Kidney tubule cell (primary cell): ENCODE data around the gene RXFP1.
"Not testable (repeated sequence)": the region's sequence is repeated elsewhere in the genome, so short reads cannot be mapped to it uniquely, and the experiment has no call there.

Source experiments
- DNase-seq: peaks from one replicate; pipeline ENCODE4 v3.0.0-alpha.2; 2018; ENCODE audit warnings: low spot score

The RXFP1 gene

DNA sequence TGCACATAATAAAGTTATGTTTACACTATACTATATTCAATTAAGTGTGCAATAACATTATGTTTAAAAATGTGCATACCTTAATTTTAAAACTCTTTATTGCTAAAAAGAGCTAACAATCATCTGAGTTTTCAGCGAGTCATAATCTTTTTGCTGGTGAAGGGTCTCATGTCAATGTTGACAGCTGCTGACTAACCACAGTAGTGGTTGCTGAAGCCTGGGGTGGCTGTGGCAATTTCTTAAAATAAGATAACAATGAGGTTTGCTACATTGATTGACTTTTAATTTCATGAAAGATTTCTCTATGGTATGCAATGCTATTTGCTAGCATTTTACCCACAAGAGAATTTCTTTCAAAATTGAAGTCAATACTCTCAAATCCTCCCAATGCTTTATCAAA is 91.4 kb downstream of the RXFP1 start:
- DNase-seq = no peak

DNA sequence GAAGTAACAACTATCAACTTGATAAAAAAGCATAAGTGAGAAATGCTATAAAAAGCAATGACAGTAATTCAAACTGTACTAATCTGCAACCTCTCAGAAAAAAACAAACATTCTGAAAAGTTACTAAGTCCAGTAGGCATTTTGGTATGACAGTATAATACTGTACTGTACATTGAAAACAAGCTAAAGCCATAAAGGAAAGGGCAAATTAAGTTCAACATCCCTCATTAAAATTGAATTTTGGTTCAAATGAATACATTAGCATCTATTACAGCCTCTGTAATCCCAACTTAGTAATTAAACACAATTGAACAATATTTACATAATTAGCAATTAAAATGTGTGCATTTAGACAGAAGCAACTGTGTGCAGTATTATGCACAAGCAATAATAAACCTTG is 96.3 kb downstream of the RXFP1 start:
- DNase-seq = no peak

DNA sequence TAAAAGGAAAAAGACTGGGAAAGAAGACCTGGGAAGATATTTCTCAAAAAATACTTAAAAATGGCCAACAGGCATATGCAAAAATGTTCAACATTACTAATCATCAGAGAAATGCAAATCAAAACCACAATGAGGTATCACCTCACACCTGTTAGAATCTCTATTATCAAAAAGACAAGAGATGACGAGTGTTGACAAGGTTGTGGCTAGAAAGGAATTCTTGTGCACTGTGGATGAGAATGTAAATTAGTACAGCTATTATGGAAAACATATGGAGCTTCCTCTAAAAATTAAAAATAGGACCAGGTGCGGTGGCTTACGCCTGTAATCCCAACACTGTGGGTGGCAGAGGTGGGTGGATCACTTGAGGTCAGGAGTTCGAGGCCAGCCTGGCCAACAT is 100.0 kb downstream of the RXFP1 start:
- no peak for DNase-seq

DNA sequence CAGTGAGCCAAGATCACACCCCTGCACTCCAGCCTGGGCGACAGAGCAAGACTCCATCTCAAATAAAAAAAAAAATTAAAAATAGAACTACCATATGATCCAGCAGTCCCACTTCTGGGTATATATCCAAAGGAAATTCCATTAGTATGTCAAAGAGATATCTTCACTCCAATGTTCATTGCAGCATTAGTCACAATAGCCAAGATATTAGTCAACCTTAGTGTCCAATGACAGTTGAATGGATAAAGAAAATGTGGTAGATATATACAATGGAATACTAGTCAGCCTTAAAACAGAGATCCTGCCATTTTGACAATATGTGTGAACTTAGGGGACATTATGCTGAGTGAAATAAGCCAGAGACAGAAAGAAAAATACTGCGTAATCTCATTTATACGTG is 100.6 kb downstream of the RXFP1 start:
- peak; percentile 11 for DNase-seq

DNA sequence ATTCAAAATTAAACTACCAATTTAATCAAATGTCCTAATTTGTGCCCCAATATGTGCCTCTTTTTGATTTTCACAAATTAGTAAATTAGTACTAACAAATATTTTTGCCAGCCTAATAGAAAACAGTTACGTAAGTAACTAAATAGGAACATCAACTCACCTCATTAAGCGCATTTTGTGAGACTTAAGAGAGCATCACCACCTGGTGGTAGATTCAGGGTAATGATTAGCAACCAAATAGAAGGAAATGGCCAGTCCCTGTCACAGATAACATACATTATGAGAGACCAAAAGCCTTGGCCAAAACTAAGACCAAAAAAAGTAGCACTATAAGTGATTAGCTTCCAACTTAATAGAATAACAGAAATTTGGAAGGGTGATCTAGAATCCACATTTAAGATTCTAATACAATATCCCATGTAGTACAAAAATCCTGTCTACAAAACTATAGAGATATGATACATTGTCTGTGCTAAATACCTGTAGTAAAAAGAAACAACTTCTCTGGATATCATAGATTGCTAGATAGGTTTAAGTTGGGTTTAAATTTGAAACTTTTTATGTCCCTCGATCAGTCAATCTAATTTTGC is 103.3 kb downstream of the RXFP1 start:
- peak; percentile 53 for DNase-seq

DNA sequence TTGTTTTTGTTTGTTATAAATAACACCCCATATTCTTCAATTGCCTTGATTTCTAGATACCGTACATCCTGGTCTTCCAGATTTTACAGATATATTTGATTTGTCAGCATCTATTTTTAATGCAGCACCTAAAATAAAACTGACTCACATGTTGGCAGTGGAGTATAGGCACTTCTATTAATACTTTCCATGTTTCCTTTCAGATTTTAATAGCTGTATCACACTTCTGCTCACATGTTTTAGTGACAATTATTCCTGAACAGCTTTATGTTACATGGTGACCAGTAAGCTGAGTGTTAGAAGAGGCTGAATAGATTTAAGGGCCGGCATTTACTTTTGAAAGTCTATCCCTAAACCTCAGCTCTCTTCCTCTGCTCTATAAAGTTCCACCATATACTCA is 103.9 kb downstream of the RXFP1 start:
- DNase-seq = no peak

DNA sequence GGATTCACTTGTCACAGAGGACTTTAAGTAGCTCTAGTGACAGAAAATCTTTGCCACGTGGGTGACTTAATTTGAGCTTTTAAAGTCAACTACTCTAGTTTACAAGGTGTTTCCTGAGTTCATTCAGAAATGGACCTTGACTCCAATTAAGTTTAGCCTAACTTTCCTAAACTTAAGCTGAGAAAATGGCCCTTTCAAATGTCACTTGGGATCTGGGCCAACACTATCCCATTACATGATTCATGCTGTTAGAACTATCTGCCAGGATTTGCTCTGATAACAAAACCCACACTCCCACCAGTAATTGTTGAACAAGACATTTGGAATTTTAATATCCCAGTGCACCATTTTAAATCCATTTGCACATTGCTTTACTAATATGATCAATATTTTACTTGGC is 109.2 kb downstream of the RXFP1 start:
- DNase-seq = no peak

DNA sequence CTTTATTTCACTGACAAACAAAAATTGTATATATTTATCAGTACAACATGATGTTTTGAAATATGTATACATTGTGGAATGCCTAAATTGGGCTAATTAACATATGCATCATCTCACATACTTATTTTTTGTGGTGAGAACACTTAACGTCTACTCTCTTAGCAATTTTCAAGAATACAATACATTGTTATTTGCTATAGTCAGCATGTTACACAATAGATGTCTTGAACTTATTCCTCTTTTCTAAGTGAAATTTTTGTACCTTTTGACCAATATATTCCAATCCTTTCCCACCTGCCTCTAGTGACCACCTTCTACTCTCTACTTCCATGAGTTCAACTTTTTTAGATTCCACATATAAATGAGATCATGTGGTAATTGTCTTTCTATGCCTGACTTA is 114.9 kb downstream of the RXFP1 start:
- DNase-seq = no peak

DNA sequence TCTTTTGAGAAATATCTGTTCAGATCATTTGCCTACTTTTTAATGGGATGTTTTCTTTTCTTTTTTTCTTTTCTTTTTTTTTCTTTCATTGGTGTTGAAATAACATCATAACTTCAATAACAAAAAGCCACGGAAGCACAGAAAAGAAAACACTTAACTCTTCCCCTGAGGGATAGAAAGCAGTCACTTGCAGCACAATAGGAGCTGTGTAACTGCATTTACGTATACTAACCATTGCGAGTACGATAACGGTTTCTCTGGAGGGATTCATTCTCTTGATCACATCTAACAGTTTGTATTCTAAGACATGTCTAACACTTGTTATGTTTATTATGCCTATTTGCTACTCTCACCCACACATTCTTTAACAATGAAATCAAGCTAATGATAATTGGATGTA is 122.7 kb downstream of the RXFP1 start:
- no peak for DNase-seq

DNA sequence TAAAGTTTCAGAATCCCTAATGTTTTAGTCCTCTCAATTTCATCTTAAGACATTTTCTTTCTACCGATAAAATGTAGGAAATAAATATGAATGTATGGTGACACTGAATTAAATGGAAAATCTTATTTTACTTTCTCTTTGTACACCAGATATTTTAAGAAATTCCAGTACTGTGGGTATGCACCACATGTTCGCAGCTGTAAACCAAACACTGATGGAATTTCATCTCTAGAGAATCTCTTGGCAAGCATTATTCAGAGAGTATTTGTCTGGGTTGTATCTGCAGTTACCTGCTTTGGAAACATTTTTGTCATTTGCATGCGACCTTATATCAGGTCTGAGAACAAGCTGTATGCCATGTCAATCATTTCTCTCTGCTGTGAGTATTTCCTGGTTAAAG is 123.1 kb downstream of the RXFP1 start:
- no peak for DNase-seq

DNA sequence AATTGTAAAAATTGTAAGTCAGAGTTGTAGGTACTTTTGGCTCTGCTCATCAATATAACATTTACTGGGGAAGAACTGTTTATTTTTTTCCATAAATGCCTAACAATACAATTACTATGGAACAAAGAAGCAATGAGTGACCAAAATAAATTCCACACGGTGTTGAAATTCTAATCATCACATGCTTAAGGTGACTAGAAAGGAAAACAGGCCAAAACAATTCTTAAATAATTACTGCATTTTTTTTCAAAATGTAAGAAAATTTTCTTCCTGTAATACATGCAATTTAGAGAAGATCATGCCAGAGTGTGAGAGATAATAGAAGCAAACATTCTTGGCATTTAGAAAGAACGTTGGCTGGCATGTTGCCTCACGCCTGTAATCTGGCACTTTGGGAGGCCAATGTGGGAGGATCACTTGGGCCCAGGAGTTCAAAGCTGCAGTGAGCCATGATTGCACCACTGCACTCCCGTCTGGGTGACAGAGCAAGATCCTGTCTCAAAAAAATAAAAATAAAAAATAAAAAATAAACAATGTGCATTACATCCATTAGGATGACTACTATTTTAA is 127.5 kb downstream of the RXFP1 start:
- no peak for DNase-seq

DNA sequence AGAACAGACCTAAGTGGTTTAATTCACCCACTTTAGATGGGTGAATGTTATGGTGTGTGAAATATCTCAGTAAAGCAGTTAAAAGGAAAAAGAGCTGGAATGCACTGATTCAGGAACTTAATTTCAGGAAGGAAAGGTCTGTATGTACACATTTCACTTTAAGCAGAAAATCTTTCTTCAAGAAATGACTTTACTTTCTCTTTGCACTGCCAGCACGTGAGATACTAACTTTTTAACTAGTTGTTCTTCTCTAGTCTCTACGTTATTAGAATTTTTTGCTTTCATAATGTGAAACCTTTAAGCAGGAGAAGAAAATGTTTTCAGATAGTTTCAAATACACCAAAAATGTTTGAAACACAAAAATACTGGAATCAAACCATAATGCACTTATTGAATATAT is 131.2 kb downstream of the RXFP1 start:
- no peak for DNase-seq

DNA sequence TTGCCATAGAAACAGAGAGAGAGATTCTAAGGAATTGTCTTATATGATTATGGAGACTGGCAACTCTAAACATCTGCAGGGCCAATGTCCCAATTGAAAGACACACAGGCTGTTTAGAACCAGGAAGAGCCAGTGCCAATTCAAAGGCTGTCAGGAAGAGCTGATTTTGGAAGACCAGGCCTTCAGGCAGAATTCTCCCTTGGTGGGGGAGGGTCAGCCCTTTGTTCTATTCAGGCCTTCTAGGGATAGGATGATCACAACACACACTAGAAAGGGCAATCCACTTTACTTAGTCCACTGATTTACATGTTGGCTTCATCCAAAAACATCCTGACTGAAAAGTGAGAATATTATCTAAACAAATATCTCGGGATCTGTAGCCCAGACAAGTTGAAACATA is 134.8 kb downstream of the RXFP1 start:
- DNase-seq = no peak

DNA sequence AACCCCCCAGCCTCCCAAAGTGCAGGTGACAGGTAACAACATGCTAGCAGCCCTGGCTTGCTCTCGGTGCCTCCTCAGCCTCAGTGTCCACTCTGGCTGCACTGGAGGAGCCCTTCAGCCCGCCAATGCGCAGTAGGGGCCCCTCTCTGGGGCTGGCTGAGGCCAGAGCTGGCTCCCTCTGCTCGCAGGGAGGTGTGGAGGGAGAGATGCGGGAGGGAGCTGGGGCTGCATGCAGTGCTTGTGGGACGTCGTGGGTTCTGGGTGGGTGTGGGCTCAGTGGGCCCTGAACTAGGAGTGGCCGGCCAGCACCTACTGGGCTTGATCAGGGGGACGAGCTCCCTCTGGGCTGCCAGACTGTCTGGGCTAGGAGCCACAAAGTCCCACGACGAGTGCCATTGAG is 135.6 kb downstream of the RXFP1 start:
- no peak for DNase-seq

DNA sequence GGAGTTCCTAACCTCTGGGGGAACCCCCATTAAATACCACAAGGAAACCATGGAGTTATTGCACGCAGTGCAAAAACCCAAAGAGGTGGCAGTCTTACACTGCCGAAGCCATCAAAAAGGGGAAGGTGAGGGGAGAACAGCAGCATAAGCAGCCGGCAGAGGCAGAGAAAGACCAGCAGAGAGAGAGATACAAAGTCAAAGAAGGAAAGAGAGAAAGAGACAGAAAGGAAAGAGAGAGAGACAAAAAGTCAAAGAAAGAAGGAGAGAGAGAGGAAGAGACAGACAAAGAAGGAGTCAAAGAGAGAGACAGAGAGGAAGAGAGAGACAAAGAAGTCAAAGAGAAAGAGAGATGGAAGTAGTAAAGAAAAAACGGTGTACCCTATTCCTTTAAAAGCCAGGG is 141.6 kb downstream of the RXFP1 start:
- not testable (repeated sequence) for DNase-seq

DNA sequence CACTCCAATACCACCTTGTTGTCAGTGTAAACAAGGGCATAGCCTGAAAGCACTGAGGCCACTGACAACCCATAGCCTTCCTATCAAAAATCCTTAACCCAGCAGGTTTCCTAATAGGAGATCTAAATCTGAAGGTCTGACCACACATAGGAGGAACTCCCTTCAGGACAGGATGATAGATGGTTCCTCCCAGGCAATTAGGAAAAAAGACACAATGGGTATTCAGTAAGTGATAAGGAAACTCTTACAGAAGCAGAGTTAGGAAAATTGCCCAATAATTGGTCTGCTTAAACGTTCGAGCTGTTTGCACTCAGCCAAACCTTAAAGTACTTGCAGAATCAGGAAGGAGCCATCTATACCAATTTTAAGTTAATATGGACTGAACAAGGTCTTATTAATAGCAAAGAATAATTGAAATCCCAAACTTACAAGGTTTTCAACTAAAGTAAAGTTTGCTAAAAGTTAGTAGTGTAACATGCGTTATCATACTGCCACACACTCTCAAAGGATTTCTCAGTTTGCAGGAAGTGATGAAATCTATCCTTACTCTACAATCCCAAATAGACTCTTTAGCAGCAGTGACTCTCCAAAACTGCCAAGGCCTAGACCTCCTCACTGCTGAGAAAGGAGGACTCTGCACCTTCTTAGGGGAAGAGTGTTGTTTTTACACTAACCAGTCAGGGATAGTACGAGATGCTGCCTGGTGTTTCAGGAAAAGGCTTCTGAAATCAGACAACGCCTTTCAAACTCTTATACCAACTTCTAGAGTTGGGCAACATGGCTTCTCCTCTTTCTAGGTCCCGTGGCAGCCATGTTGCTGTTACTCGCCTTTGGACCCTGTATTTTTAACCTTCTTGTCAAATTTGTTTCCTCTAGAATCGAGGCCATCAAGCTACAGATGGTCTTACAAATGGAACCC is 142.3 kb downstream of the RXFP1 start:
- DNase-seq = not testable (repeated sequence)

DNA sequence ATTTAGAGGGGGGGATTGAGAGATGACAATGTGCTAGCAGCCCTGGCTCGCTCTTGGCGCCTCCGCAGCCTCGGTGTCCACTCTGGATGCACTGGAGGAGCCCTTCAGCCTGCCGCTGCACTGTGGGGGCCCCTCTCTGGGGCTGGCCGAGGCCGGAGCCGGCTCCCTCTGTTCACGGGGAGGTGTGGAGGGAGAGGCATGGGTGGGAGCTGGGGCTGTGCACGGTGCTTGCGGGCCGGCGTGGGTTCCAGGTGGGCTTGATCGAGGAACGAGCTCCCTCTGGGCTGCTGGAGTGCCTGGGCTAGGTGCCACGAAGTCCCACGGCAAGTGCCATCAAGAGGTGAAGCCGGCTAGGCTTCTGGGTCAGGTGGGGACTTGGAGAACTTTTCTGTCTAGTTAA is 143.1 kb downstream of the RXFP1 start:
- no peak for DNase-seq

DNA sequence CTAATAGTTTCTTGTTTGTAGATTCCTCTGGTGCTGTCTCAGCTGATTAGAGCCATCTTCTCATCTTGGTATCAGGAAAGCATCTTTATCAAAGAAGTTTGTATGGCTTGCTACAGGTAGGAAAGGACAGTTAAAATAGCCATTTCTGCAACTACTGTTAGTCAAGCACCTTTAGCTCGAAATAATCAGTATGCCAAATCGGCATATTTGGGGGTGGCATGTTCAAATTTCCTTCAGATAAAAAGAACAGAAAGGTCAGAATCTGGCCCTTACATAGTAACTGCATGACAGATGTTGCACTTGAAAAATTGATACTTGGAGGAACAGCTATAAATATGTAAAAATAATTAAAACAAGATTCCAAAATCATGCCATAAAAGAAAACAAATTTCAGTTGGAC is 145.2 kb downstream of the RXFP1 start:
- no peak for DNase-seq

DNA sequence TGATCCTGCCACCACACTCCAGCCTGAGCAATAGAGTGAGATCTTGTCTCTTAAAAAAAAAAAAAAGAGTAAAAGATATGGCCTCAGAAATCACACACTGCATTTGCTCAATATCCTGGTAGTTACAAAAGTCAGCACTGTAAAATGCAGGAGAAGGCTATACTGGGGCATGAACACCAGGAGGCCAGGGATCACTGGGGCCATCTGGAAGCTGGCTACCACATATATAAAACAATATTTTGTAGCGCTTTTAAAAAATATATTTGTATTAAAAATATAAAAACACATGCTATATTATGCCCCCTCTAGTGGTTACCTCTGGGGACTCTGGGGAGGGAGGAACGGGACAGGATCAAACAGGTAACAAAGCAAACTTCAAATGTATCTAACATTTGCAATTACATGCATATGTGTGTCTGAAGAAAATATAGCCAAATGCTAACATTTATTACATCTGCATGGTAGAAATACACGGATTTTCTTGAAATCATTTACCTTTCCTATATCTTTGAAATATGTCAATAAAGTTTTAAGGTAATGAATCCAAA is 146.0 kb downstream of the RXFP1 start:
- peak; percentile 44 for DNase-seq

DNA sequence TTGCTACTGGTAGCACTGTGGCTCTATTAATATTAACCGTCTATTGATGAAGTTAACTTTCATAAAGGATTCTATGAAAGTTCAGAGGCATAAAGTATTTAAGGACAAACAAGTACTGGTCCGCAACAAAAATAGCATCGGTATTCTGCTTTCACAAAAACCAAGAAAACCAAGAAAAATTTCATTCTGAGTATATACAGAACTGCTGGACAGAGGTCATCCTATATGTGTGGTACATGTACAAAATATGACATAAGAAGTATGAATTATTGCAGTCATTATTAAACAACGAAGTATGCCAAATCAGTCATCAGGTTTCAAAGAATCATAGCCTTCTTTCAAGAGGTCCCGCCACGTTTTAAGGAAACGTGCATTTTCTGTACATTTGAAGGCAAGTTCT is 147.6 kb downstream of the RXFP1 start:
- no peak for DNase-seq

DNA sequence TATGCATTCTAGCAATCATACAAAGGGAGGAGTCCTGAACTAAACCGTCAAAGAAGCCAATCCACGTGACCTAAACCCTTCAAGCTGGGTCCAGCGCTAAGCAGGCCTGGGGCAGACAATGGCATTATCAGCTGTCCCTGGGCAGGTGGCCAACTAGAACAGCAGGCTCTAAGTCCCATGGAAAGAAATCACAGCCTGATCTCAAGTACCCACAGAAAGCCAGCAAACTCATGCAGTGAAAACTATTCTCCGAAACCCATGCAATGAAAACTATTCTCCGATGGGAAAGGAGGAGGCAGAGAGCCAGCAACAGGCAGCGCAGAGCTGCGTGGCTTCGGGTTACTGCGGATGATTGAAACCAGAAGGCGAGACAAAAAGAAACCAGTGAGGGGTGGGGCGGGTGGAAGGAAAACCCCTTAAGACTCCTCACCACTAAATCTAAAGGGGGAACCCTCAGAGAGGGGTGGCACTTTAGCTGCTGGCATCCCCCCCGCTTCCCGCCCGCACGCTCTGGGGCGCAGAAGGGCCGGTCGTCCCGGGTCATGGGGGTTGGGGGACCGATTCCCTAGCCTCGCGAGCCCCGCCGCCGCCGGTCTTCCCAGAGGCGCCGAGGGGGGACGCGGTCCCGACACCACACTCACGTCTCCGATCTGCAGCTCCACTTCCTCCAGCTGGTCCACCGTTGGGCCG is 149.4 kb downstream of the RXFP1 start:
- peak; percentile 69 for DNase-seq

DNA sequence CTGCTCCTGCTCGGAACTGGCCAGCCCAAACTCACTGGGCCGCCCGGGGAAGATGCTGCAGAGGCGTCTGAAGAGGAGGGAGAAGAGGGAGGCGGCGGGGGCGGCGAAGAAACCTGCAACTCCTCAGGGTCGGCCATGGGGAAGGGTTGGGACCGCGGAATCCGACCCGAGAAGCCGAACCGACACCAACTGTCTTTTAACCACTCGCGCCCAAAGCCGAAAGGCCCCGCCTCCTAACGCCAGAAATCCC is 149.9 kb downstream of the RXFP1 start, which contains the start of gene C4orf46:
C4orf46 (minus strand) TSS at position 223 of the 250 bp plus-strand sequence; CDS start at position 137, 86 bp downstream.
- no peak for DNase-seq
